HCT116 (cell line): Measurements from ENCODE around the gene CDIP1.

Source experiments
- ATF3 ChIP-seq: IDR thresholded peaks from 2 replicates; pipeline ENCODE4 v1.6.1; 2012
- CTCF ChIP-seq, 3 experiments: fragments of 200-600 bp in 1 of 3; sonication (generic) in 1 of 3; IDR thresholded peaks in 2 of 3; conservative IDR thresholded peaks in 1 of 3; 2 replicates each; pipeline ENCODE4 v1.5.1; 2012 to 2017; ENCODE audit warnings: low read depth in 2 of 3, low read length in 2 of 3, antibody characterized with exemption in 1 of 3, borderline replicate concordance in 1 of 3, control low read depth in 1 of 3, mild to moderate bottlenecking in 1 of 3, mixed read lengths in 1 of 3, mixed run types in 1 of 3, moderate library complexity in 1 of 3; ENCODE audit not compliant: insufficient read depth in 1 of 3
- ELF1 ChIP-seq: IDR thresholded peaks from 2 replicates; pipeline ENCODE4 v1.6.1; 2012; ENCODE audit warnings: low read depth, borderline replicate concordance
- EZH2 ChIP-seq: fragments of 200-600 bp; sonication (generic); IDR thresholded peaks from 2 replicates; pipeline ENCODE4 v1.6.1; 2017; ENCODE audit warnings: antibody characterized with exemption, mixed run types
- FOSL1 ChIP-seq: IDR thresholded peaks from 2 replicates; pipeline ENCODE4 v1.6.1; 2012; ENCODE audit warnings: low read depth
- JUND ChIP-seq: IDR thresholded peaks from 2 replicates; pipeline ENCODE4 v1.6.1; 2012
- MAX ChIP-seq: IDR thresholded peaks from 2 replicates; pipeline ENCODE4 v1.6.1; 2012
- POLR2A ChIP-seq: IDR thresholded peaks from 2 replicates; pipeline ENCODE4 v1.7.0; 2011; ENCODE audit warnings: borderline replicate concordance; ENCODE audit not compliant: insufficient read depth, insufficient read length; ENCODE audit errors: extremely low read depth
- POLR2AphosphoS5 ChIP-seq: IDR thresholded peaks from 2 replicates; pipeline ENCODE4 v1.6.1; 2011; ENCODE audit warnings: mild to moderate bottlenecking, low read depth, low read length, moderate library complexity
- RAD21 ChIP-seq: IDR thresholded peaks from 2 replicates; pipeline ENCODE4 v1.6.1; 2012; ENCODE audit warnings: low read depth, mild to moderate bottlenecking
- SP1 ChIP-seq: IDR thresholded peaks from 2 replicates; pipeline ENCODE4 v1.6.1; 2012; ENCODE audit warnings: low read depth
- ZNF274 ChIP-seq: fragments of 200-500 bp; sonication (Bioruptor generic); IDR thresholded peaks from 2 replicates; pipeline ENCODE4 v1.6.1; 2014; ENCODE audit warnings: mild to moderate bottlenecking, low read depth, low read length, inconsistent platforms

GRCh38 chr16:4491898-4492297 lies 46.7 kb downstream of the CDIP1 start:
- TF ChIP-seq RAD21 (no peak), CTCF (IDR thresholded peaks at IDR 0.05 in 2 of 3, conservative IDR thresholded peaks at IDR 0.05 in 1 of 3; ENCODE audit: borderline replicate concordance in 1 of 3, insufficient read depth in 1 of 3, low read depth in 2 of 3, low read length in 2 of 3) (no peak), JUND (no peak), POLR2A (no peak), MAX (no peak), EZH2 (no peak), POLR2AphosphoS5 (no peak), FOSL1 (no peak), SP1 (no peak), ZNF274 (no peak), ELF1 (no peak), ATF3 (no peak)
